ENCODE results near the gene TACSTD2. TPM values are rescaled to one million over a fixed set of nuclear protein-coding genes. Genes with fewer than 3 reads are reported as not detected.
"Not testable (repeated sequence)": the region's sequence is repeated elsewhere in the genome, so short reads cannot be mapped to it uniquely, and the experiment has no call there.

The TACSTD2 gene
- total RNA-seq, 1 experiment from 2014 or later = 12.2 TPM

GRCh38 chr1:58626293-58626692, 49.2 kb upstream of the TACSTD2 start:
- Histone ChIP-seq H3K27me3 (ENCODE audit: insufficient read depth, low read length) (no peaks in the 10 kb centered on the region), H3K4me1 (ENCODE audit: control insufficient read depth in 1 of 2, insufficient read depth in 2 of 2, low read length in 2 of 2) (peaks cover 0 to 9% of the 10 kb centered on the region in 2 experiments; a peak in 2 of 4 replicates), H3K4me2 (ENCODE audit: low read length) (no peak overlapping the region), H3K4me3 (replicated peaks in 1 of 2; ENCODE audit: low read depth in 1 of 2, low read length in 2 of 2) (no peak overlapping the region), H3K36me3 (ENCODE audit: control insufficient read depth in 1 of 2, insufficient read depth in 2 of 2, low read length in 2 of 2) (no peaks in the 10 kb centered on the region), H3K9ac (ENCODE audit: low read length) (no peak overlapping the region), H3K9me2 (ENCODE audit: insufficient read depth) (no peaks in the 10 kb centered on the region), H3K27ac (ENCODE audit: low read depth, low read length) (no peak overlapping the region), H3K79me2 (ENCODE audit: insufficient read depth, low read length) (no peaks in the 10 kb centered on the region), H4K20me1 (ENCODE audit: insufficient read depth) (no peaks in the 10 kb centered on the region), H3K9me3 (ENCODE audit: control insufficient read depth in 1 of 2, insufficient read depth in 1 of 2, low read depth in 1 of 2, low read length in 2 of 2) (no peaks in the 10 kb centered on the region), H2AFZ (ENCODE audit: low read depth, low read length, poor library complexity, severe bottlenecking) (no peak overlapping the region)
- ATAC-seq = no peak
- BruUV-seq (replicated peaks) = no TSS peak
- intact Hi-C loops (cut with micrococcal nuclease) = no loop called here
- CTCF ChIA-PET = no interaction called here
- DNase-seq (ENCODE audit: low read depth, low spot score) = no peak
- TF ChIP-seq ZBTB33 (IDR thresholded peaks at IDR 0.05; ENCODE audit: extremely low read depth, insufficient replicate concordance, low read length) (no peak), SRF (IDR thresholded peaks at IDR 0.05; ENCODE audit: low read depth) (no peak), SP1 (IDR thresholded peaks at IDR 0.05; ENCODE audit: low read depth) (no peak)
- POLR2A ChIA-PET = no interaction called here
- RAD21 ChIA-PET (ENCODE audit: low non-redundant PET in 1 of 2, low total read pairs in 2 of 2, uncharacterized antibody in 2 of 2, unreplicated experiment in 2 of 2) = no interaction called here

GRCh38 chr1:58623259-58623658, 46.2 kb upstream of the TACSTD2 start:
- DNase-seq (ENCODE audit: low read depth, low spot score); H3K36me3 ChIP-seq (ENCODE audit: control insufficient read depth in 1 of 2, insufficient read depth in 2 of 2, low read length in 2 of 2); H2AFZ ChIP-seq (ENCODE audit: low read depth, low read length, poor library complexity, severe bottlenecking); H3K79me2 ChIP-seq (ENCODE audit: insufficient read depth, low read length); H3K9me3 ChIP-seq (ENCODE audit: control insufficient read depth in 1 of 2, insufficient read depth in 1 of 2, low read depth in 1 of 2, low read length in 2 of 2); H3K27me3 ChIP-seq (ENCODE audit: insufficient read depth, low read length); BruUV-seq (replicated peaks); H4K20me1 ChIP-seq (ENCODE audit: insufficient read depth); H3K9me2 ChIP-seq (ENCODE audit: insufficient read depth); ATAC-seq; intact Hi-C loops (cut with micrococcal nuclease); H3K27ac ChIP-seq (ENCODE audit: low read depth, low read length); H3K4me3 ChIP-seq (replicated peaks in 1 of 2; ENCODE audit: low read depth in 1 of 2, low read length in 2 of 2); H3K4me2 ChIP-seq (ENCODE audit: low read length); H3K9ac ChIP-seq (ENCODE audit: low read length); RAD21 ChIA-PET (ENCODE audit: low non-redundant PET in 1 of 2, low total read pairs in 2 of 2, uncharacterized antibody in 2 of 2, unreplicated experiment in 2 of 2); POLR2A ChIA-PET: not testable (repeated sequence)
- H3K4me1 ChIP-seq (ENCODE audit: control insufficient read depth in 1 of 2, insufficient read depth in 2 of 2, low read length in 2 of 2) = peaks cover 2 to 26% of the 10 kb centered on the region in 2 experiments; a peak in 2 of 4 replicates
- CTCF ChIA-PET = interaction anchor here (1.4 kb wide), 1 partner anchor 29 kb away, joined by 3 read pairs; no protein-coding TSS in a partner anchor
